ENCODE measurements around the gene STAMBPL1.

The STAMBPL1 gene

GRCh38 chr10:88957381-88957780, 77.3 kb downstream of the STAMBPL1 start:
- DNase-seq = no peak

- DNase-seq = no peak
These were observed 78.7 kb downstream of the STAMBPL1 start for GRCh38 chr10:88958721-88959120.

- DNase-seq = no peak
These were observed 80.8 kb downstream of the STAMBPL1 start for GRCh38 chr10:88960802-88961201.

GRCh38 chr10:88961266-88961665, 81.2 kb downstream of the STAMBPL1 start:
- DNase-seq = no peak

- no peak for DNase-seq
These were observed 82.3 kb downstream of the STAMBPL1 start for GRCh38 chr10:88962336-88962735.

- no peak for DNase-seq
These were observed 83.3 kb downstream of the STAMBPL1 start for GRCh38 chr10:88963318-88963717.

GRCh38 chr10:88964360-88964759, 84.3 kb downstream of the STAMBPL1 start:
- no peak for DNase-seq

GRCh38 chr10:88964869-88965415, 84.9 kb downstream of the STAMBPL1 start:
- no peak for DNase-seq

GRCh38 chr10:88966797-88967196, 86.8 kb downstream of the STAMBPL1 start:
- no peak for DNase-seq

GRCh38 chr10:88968391-88968790, 88.3 kb downstream of the STAMBPL1 start:
- DNase-seq = no peak

- no peak for DNase-seq
These were observed 91.4 kb downstream of the STAMBPL1 start for GRCh38 chr10:88971221-88972061.
